Upper lobe of left lung (tissue), 4 donors: Measurements from ENCODE around the gene KCNAB1.

Experiments
- CTCF ChIP-seq, 6 experiments: fragments of 450-650 bp in 4 of 6; fragments of 200-600 bp in 2 of 6; sonication (generic) in 2 of 6; IDR thresholded peaks; one replicate each; pipeline ENCODE4 v1.5.1; 2016 to 2019; ENCODE audit warnings: antibody characterized with exemption in 6 of 6
- POLR2A ChIP-seq, 4 donors: fragments of 450-650 bp; IDR thresholded peaks; one replicate each; pipeline ENCODE4 v1.5.1; 2016 to 2017; ENCODE audit warnings: antibody characterized with exemption in 4 of 4, mild to moderate bottlenecking in 2 of 4
- POLR2AphosphoS5 ChIP-seq, 2 donors: sonication (generic); formaldehyde crosslinking; IDR thresholded peaks; one replicate each; pipeline ENCODE4 v1.5.1; 2017; ENCODE audit warnings: antibody characterized with exemption in 2 of 2

- TF ChIP-seq CTCF (IDR thresholded peaks at IDR 0.05), result no peak
- TF ChIP-seq POLR2AphosphoS5 (IDR thresholded peaks at IDR 0.05), result no peak
- no peak for TF ChIP-seq POLR2A (IDR thresholded peaks at IDR 0.05)
These were observed 94.3 kb downstream of the KCNAB1 start for GRCh38 chr3:156214676-156215075.
